Pancreas (tissue), 10 donors: ENCODE data around the gene UTP3. TPM values are rescaled to one million over a fixed set of nuclear protein-coding genes. Genes with fewer than 3 reads are reported as not detected.
"Not testable (repeated sequence)": the region's sequence is repeated elsewhere in the genome, so short reads cannot be mapped to it uniquely, and the experiment has no call there.

Experiments
- ATAC-seq, 4 donors: fragments of 200-7000 bp; cut with Tn5 transposase; one replicate each; pipeline versions ENCODE4 v1.8.0 to v1.9.1; 2020; ENCODE audit warnings: mild to moderate bottlenecking in 4 of 4, moderate library complexity in 4 of 4
- DNase-seq, 6 donors: peaks; one replicate each; pipeline ENCODE4 v3.0.0-alpha.2; 2020
- FAIRE-seq: peaks from 2 replicates; lab custom pipeline; 2012; peaks lifted over from hg19 to GRCh38; lab: Jason Lieb, UNC
- H3K27ac ChIP-seq, 4 donors: fragments of 200-600 bp; sonication (generic); 1 replicate in 3 of 4; 2 replicates in 1 of 4; pipeline versions ENCODE4 v1.5.0 to v1.8.0; 2020
- H3K27me3 ChIP-seq, 4 donors: fragments of 200-600 bp; one replicate each; pipeline ENCODE4 v1.8.0; 2021
- H3K36me3 ChIP-seq, 3 donors: fragments of 200-600 bp; sonication (generic) in 1 of 3; one replicate each; pipeline versions ENCODE4 v1.5.0 to v1.8.0; 2020 to 2021
- H3K4me1 ChIP-seq, 3 donors: fragments of 200-600 bp; one replicate each; pipeline ENCODE4 v1.8.0; 2021
- H3K4me3 ChIP-seq, 4 donors: fragments of 200-600 bp; sonication (generic) in 2 of 4; one replicate each; pipeline versions ENCODE4 v1.5.0 to v1.8.0; 2020 to 2021
- H3K9me3 ChIP-seq, 4 donors: fragments of 200-600 bp; one replicate each; pipeline ENCODE4 v1.8.0; 2021
- CTCF ChIP-seq, 4 donors: fragments of 200-600 bp; sonication (generic) in 3 of 4; IDR thresholded peaks; one replicate each; pipeline versions ENCODE4 v1.5.0 to v1.8.0; 2021; ENCODE audit warnings: antibody characterized with exemption in 4 of 4
- WGBS, 2 donors: extraction: QIAGEN DNeasy Blood & Tissue Kit; methylation state at CpG; one replicate each; pipeline ENCODE4 v1.1.7; 2013; 5-methylcytosine and 5-hydroxymethylcytosine counted together
- intact Hi-C, 3 donors: fragments of 100-400 bp; cut with DNase I; formaldehyde crosslinking; loops; one replicate each; pipeline versions ENCODE4 v1.11.1 to v1.14.2; 2022
- polyA plus RNA-seq, 2 donors: library from polyadenylated mRNA; stranded (reverse); fragments of 200-250 nt; gene quantifications; one replicate each; pipeline ENCODE4 v1.2.3, GENCODE V29; 2013
- total RNA-seq, 6 donors: library from RNA; stranded (reverse); fragmentation: NEBNext Ultra II Directional in 4 of 6; extraction: Animal tissue kit (Norgen Biotek cat#: 25700) in 4 of 6; gene quantifications; one replicate each; pipeline versions ENCODE4 v1.2.1 to v1.2.4, GENCODE V29; 2021 to 2023
- donor health status: healthy with polysubstance abuse.
- donor health status: DM: no; HTN: no; CAD: no; lungs with moderate emphysema.
- donor health status: DM: no; HTN: no; CAD: no.
- donor health status: control.
- donor health status: control.
- donor health status: Bipolar disorder and iron deficiency.
- donor health status: DM: yes; HTN: yes; CAD: no.
- donor health status: DM: no; HTN: no; CAD: no.
- donor health status: DM: no; HTN: no; CAD: no.
- donor health status: DM: yes; HTN: yes; CAD: no.

UTP3 gene
- total and polyA plus RNA-seq, 8 donors = 6.5 to 15.4 (median 10.5) TPM

GRCh38 chr4:70674731-70675130, 13.6 kb upstream of the UTP3 start:
- no peaks in the 10 kb centered on the region for H3K4me1 ChIP-seq
- intact Hi-C loops = no loop called here
- TF ChIP-seq CTCF (IDR thresholded peaks at IDR 0.05) = no peak
- H3K27ac ChIP-seq = no peak overlapping the region
- WGBS, 2 donors = 58 to 65% methylated on average over 1 of the region's 1 CpG
- FAIRE-seq (no peak), DNase-seq (no peak), ATAC-seq (no peak)
- H3K36me3 ChIP-seq = no peaks in the 10 kb centered on the region
- no peaks in the 10 kb centered on the region for H3K9me3 ChIP-seq
- no peaks in the 10 kb centered on the region for H3K27me3 ChIP-seq
- no peak overlapping the region for H3K4me3 ChIP-seq

- Histone ChIP-seq H3K27me3 (no peaks in the 10 kb centered on the region), H3K4me1 (no peaks in the 10 kb centered on the region), H3K4me3 (no peak overlapping the region), H3K36me3 (no peaks in the 10 kb centered on the region), H3K9me3 (no peaks in the 10 kb centered on the region), H3K27ac (no peak overlapping the region)
- TF ChIP-seq CTCF (IDR thresholded peaks at IDR 0.05) = no peak
- 86 to 91% methylated on average over 6 of the region's 6 CpGs for WGBS, 2 donors
- DNase-seq (no peak), ATAC-seq (no peak), FAIRE-seq (no peak)
- intact Hi-C loops = no loop called here
Observed at GRCh38 chr4:70676554-70677090, 11.7 kb upstream of the UTP3 start.

GRCh38 chr4:70678383-70678999, 9.8 kb upstream of the UTP3 start:
- FAIRE-seq (no peak), ATAC-seq (no peak), DNase-seq (no peak)
- no peak overlapping the region for H3K27ac ChIP-seq
- H3K4me3 ChIP-seq = no peak overlapping the region
- no peaks in the 10 kb centered on the region for H3K36me3 ChIP-seq
- TF ChIP-seq CTCF (IDR thresholded peaks at IDR 0.05) = no peak
- H3K9me3 ChIP-seq = no peaks in the 10 kb centered on the region
- WGBS, 2 donors = 86 to 93% methylated on average over 1 of the region's 1 CpG
- no peaks in the 10 kb centered on the region for H3K4me1 ChIP-seq
- intact Hi-C loops = no loop called here
- no peaks in the 10 kb centered on the region for H3K27me3 ChIP-seq

GRCh38 chr4:70680934-70681333, 7.4 kb upstream of the UTP3 start:
- intact Hi-C loops = no loop called here
- Histone ChIP-seq H3K4me3 (no peak overlapping the region), H3K27ac (no peak overlapping the region), H3K36me3 (no peaks in the 10 kb centered on the region), H3K4me1 (no peaks in the 10 kb centered on the region), H3K27me3 (no peaks in the 10 kb centered on the region), H3K9me3 (no peaks in the 10 kb centered on the region)
- ATAC-seq (no peak), FAIRE-seq (no peak), DNase-seq (no peak)
- TF ChIP-seq CTCF (IDR thresholded peaks at IDR 0.05) = no peak

GRCh38 chr4:70681704-70682103, 6.6 kb upstream of the UTP3 start:
- no peak for FAIRE-seq
- DNase-seq = no peak
- no peaks in the 10 kb centered on the region for H3K4me1 ChIP-seq
- H3K9me3 ChIP-seq = no peaks in the 10 kb centered on the region
- no peaks in the 10 kb centered on the region for H3K27me3 ChIP-seq
- H3K27ac ChIP-seq = no peak overlapping the region
- TF ChIP-seq CTCF (IDR thresholded peaks at IDR 0.05) = no peak
- intact Hi-C loops = no loop called here
- no peak for ATAC-seq
- H3K36me3 ChIP-seq = no peaks in the 10 kb centered on the region
- no peak overlapping the region for H3K4me3 ChIP-seq

GRCh38 chr4:70682142-70682541, 6.2 kb upstream of the UTP3 start:
- 77 to 82% methylated on average over 3 of the region's 3 CpGs for WGBS, 2 donors
- ATAC-seq, H3K27ac ChIP-seq, intact Hi-C loops, H3K9me3 ChIP-seq, H3K4me3 ChIP-seq, FAIRE-seq, H3K36me3 ChIP-seq, H3K27me3 ChIP-seq, DNase-seq, H3K4me1 ChIP-seq: not testable (repeated sequence)
